HCT116 (cell line): ENCODE results near the gene PRSS2. TPM values are rescaled to one million over a fixed set of nuclear protein-coding genes. Genes with fewer than 3 reads are reported as not detected.
"Not testable (repeated sequence)": the region's sequence is repeated elsewhere in the genome, so short reads cannot be mapped to it uniquely, and the experiment has no call there.

Experiments
- ATAC-seq: fragments of 200-7000 bp; cut with Tn5 transposase; 2 replicates; pipeline ENCODE4 v1.9.1; 2020; ENCODE audit warnings: mild to moderate bottlenecking, moderate library complexity
- BruUV-seq: library from RNA; stranded (reverse); fragments of 400-500 nt; replicated peaks from 2 replicates; lab custom pipeline; 2021; lab: Mats Ljungman, UMichigan
- CTCF ChIA-PET: fragments of 300-600 bp; sonication (Branson Sonifier 250); formaldehyde crosslinking; loops from one replicate; lab custom pipeline; 2021; ENCODE audit warnings: antibody characterized with exemption; lab: Charles Lee
- POLR2A ChIA-PET: fragments of 300-600, 350-600 bp; sonication (Branson Sonifier 250); formaldehyde crosslinking; loops from one replicate; lab custom pipeline; 2021; ENCODE audit warnings: antibody characterized with exemption; lab: Charles Lee
- RAD21 ChIA-PET, 2 experiments: fragments of 300-600 bp; sonication (Branson Sonifier 250); formaldehyde crosslinking; loops; one replicate each; lab custom pipeline; 2023; ENCODE audit warnings: low total read pairs in 2 of 2; ENCODE audit not compliant: uncharacterized antibody in 2 of 2, unreplicated experiment in 2 of 2, low non-redundant PET in 1 of 2; lab: Charles Lee
- DNase-seq: peaks from one replicate; pipeline ENCODE4 v3.0.0-alpha.2; 2010; ENCODE audit warnings: low read depth, low spot score
- H2AFZ ChIP-seq: fragments of 200-600 bp; shearing (Covaris generic), sonication (generic); 2 replicates; pipeline ENCODE4 v1.6.1; 2017; ENCODE audit warnings: low read depth, mixed run types, mixed read lengths, antibody characterized with exemption, low read length; ENCODE audit not compliant: poor library complexity, severe bottlenecking
- H3K27ac ChIP-seq: 2 replicates; pipeline ENCODE4 v1.5.1; 2012; ENCODE audit warnings: low read depth, low read length
- H3K27me3 ChIP-seq: fragments of 200-600 bp; sonication (generic); 2 replicates; pipeline ENCODE4 v1.6.1; 2016; ENCODE audit warnings: mixed run types, low read length, mixed read lengths; ENCODE audit not compliant: insufficient read depth
- H3K36me3 ChIP-seq, 2 experiments: fragments of 200-500 bp in 1 of 2; fragments of 200-600 bp in 1 of 2; sonication (Bioruptor generic) in 1 of 2; sonication (generic) in 1 of 2; 2 replicates each; pipeline versions ENCODE4 v1.5.1 to v1.6.1; 2014 to 2016; ENCODE audit warnings: low read length in 2 of 2, inconsistent platforms in 1 of 2, mixed read lengths in 1 of 2, mixed run types in 1 of 2; ENCODE audit not compliant: insufficient read depth in 2 of 2, control insufficient read depth in 1 of 2
- H3K4me1 ChIP-seq, 2 experiments: fragments of 200-600 bp in 1 of 2; sonication (generic) in 1 of 2; 2 replicates each; pipeline versions ENCODE4 v1.5.1 to v1.6.1; 2012 to 2017; ENCODE audit warnings: low read length in 2 of 2, inconsistent platforms in 1 of 2, mild to moderate bottlenecking in 1 of 2, mixed read lengths in 1 of 2, mixed run types in 1 of 2, moderate library complexity in 1 of 2; ENCODE audit not compliant: insufficient read depth in 2 of 2, control insufficient read depth in 1 of 2
- H3K4me2 ChIP-seq: fragments of 200-600 bp; sonication (generic); 2 replicates; pipeline ENCODE4 v1.6.1; 2017; ENCODE audit warnings: mixed run types, low read length, mixed read lengths
- H3K4me3 ChIP-seq, 2 experiments: fragments of 200-600 bp in 1 of 2; sonication (generic) in 1 of 2; replicated peaks in 1 of 2; 2 replicates each; pipeline ENCODE4 v1.5.1; 2011 to 2016; ENCODE audit warnings: low read length in 2 of 2, control low read depth in 1 of 2, low read depth in 1 of 2, mild to moderate bottlenecking in 1 of 2, mixed read lengths in 1 of 2, mixed run types in 1 of 2
- H3K79me2 ChIP-seq: fragments of 200-600 bp; sonication (generic); 2 replicates; pipeline ENCODE4 v1.6.1; 2017; ENCODE audit warnings: mild to moderate bottlenecking, mixed run types, low read length, moderate library complexity, mixed read lengths; ENCODE audit not compliant: insufficient read depth
- H3K9ac ChIP-seq: fragments of 200-600 bp; sonication (generic); 2 replicates; pipeline ENCODE4 v1.6.1; 2016; ENCODE audit warnings: low read length, mixed read lengths
- H3K9me2 ChIP-seq: fragments of 200-600 bp; sonication (generic), shearing (Covaris generic); 2 replicates; pipeline ENCODE4 v1.6.1; 2017; ENCODE audit warnings: mixed run types, mild to moderate bottlenecking, moderate library complexity; ENCODE audit not compliant: insufficient read depth
- H3K9me3 ChIP-seq, 2 experiments: fragments of 200-500 bp in 1 of 2; fragments of 200-600 bp in 1 of 2; sonication (Bioruptor generic) in 1 of 2; sonication (generic) in 1 of 2; 2 replicates each; pipeline ENCODE4 v1.6.1; 2014 to 2017; ENCODE audit warnings: low read length in 2 of 2, mixed read lengths in 2 of 2, inconsistent platforms in 1 of 2, low read depth in 1 of 2, mild to moderate bottlenecking in 1 of 2, mixed run types in 1 of 2, moderate library complexity in 1 of 2; ENCODE audit not compliant: control insufficient read depth in 1 of 2, insufficient read depth in 1 of 2
- H4K20me1 ChIP-seq: fragments of 200-600 bp; sonication (generic), shearing (Covaris generic); 2 replicates; pipeline ENCODE4 v1.6.1; 2017; ENCODE audit warnings: mixed run types, mild to moderate bottlenecking, moderate library complexity; ENCODE audit not compliant: insufficient read depth
- ATF3 ChIP-seq: IDR thresholded peaks from 2 replicates; pipeline ENCODE4 v1.6.1; 2012
- CTCF ChIP-seq, 3 experiments: fragments of 200-600 bp in 1 of 3; sonication (generic) in 1 of 3; IDR thresholded peaks in 2 of 3; conservative IDR thresholded peaks in 1 of 3; 2 replicates each; pipeline ENCODE4 v1.5.1; 2012 to 2017; ENCODE audit warnings: low read depth in 2 of 3, low read length in 2 of 3, antibody characterized with exemption in 1 of 3, borderline replicate concordance in 1 of 3, control low read depth in 1 of 3, mild to moderate bottlenecking in 1 of 3, mixed read lengths in 1 of 3, mixed run types in 1 of 3, moderate library complexity in 1 of 3; ENCODE audit not compliant: insufficient read depth in 1 of 3
- EZH2phosphoT487 ChIP-seq: fragments of 200-600 bp; IDR thresholded peaks from 2 replicates; pipeline ENCODE4 v1.6.1; 2018; ENCODE audit warnings: antibody characterized with exemption, borderline replicate concordance
- FOSL1 ChIP-seq: IDR thresholded peaks from 2 replicates; pipeline ENCODE4 v1.6.1; 2012; ENCODE audit warnings: low read depth
- JUND ChIP-seq: IDR thresholded peaks from 2 replicates; pipeline ENCODE4 v1.6.1; 2012
- SIN3A ChIP-seq: IDR thresholded peaks from 2 replicates; pipeline ENCODE4 v1.6.1; 2012; ENCODE audit warnings: low read depth
- YY1 ChIP-seq: IDR thresholded peaks from 2 replicates; pipeline ENCODE4 v1.6.1; 2011; ENCODE audit warnings: low read length, low read depth, moderate library complexity, mild to moderate bottlenecking; ENCODE audit not compliant: insufficient replicate concordance; ENCODE audit errors: extremely low read depth
- intact Hi-C: fragments of 100-400 bp; cut with micrococcal nuclease; formaldehyde crosslinking; loops from 2 replicates; pipeline ENCODE4 v1.10.0; 2022
- total RNA-seq: library from RNA; stranded (reverse); gene quantifications from one replicate; pipeline ENCODE4 v1.2.1, GENCODE V29; 2021; ENCODE audit not compliant: unreplicated experiment

PRSS2 gene
- total RNA-seq, 1 experiment from 2014 or later: 36.8 TPM

GRCh38 chr7:142774826-142775225, 4.1 kb downstream of the PRSS2 start:
- Histone ChIP-seq H3K27me3 (peaks cover 11% of the 10 kb centered on the region; the same call in 1 of the 2 replicates), H4K20me1 (no peaks in the 10 kb centered on the region)
- POLR2A ChIA-PET: no interaction called here
- RAD21 ChIA-PET: no interaction called here
- TF ChIP-seq EZH2phosphoT487 (no peak), SIN3A (no peak), YY1 (no peak), FOSL1 (no peak), ATF3 (no peak), JUND (no peak), CTCF (IDR thresholded peaks at IDR 0.05 in 2 of 3, conservative IDR thresholded peaks at IDR 0.05 in 1 of 3; ENCODE audit: borderline replicate concordance in 1 of 3, insufficient read depth in 1 of 3, low read depth in 2 of 3, low read length in 2 of 3) (no peak)
- TF ChIP-seq, all 23 proteins: peak for 0
- no peaks in the 10 kb centered on the region for H3K36me3 ChIP-seq
- H3K9ac ChIP-seq: no peak overlapping the region
- BruUV-seq: no TSS peak
- no peak overlapping the region for H2AFZ ChIP-seq
- H3K4me1 ChIP-seq: no peaks in the 10 kb centered on the region
- no peak overlapping the region for H3K4me3 ChIP-seq
- DNase-seq: no peak
- CTCF ChIA-PET: interaction anchor here (0.8 kb wide), 1 partner anchor 9 kb away, joined by 3 read pairs; no protein-coding TSS in a partner anchor
- H3K79me2 ChIP-seq: no peaks in the 10 kb centered on the region
- ATAC-seq: no peak
- no peak overlapping the region for H3K27ac ChIP-seq
- H3K9me2 ChIP-seq: no peaks in the 10 kb centered on the region
- no peaks in the 10 kb centered on the region for H3K9me3 ChIP-seq
- no peak overlapping the region for H3K4me2 ChIP-seq
- intact Hi-C loops: no loop called here

GRCh38 chr7:142775351-142776115, 4.8 kb downstream of the PRSS2 start:
- not testable (repeated sequence) for BruUV-seq

More at GRCh38 chr7:142775351-142776115, 4.8 kb downstream of the PRSS2 start:
- H3K9me3 ChIP-seq, H2AFZ ChIP-seq, H3K27me3 ChIP-seq, H3K36me3 ChIP-seq, RAD21 ChIA-PET, ATAC-seq, H3K9ac ChIP-seq, H3K27ac ChIP-seq, POLR2A ChIA-PET, H3K4me1 ChIP-seq, DNase-seq, H3K9me2 ChIP-seq, intact Hi-C loops, H3K4me2 ChIP-seq, H3K79me2 ChIP-seq, H3K4me3 ChIP-seq, H4K20me1 ChIP-seq: not testable (repeated sequence)
- CTCF ChIA-PET: interaction anchor here (0.8 kb wide), 1 partner anchor 8 kb away, joined by 3 read pairs; no protein-coding TSS in a partner anchor
